K562 (cell line): ENCODE data around the gene SCRN2. TPM values are rescaled to one million over a fixed set of nuclear protein-coding genes. Genes with fewer than 3 reads are reported as not detected.

Source experiments
- AFF4 ChIP-seq: sonication (generic); formaldehyde crosslinking; IDR thresholded peaks from 2 replicates; pipeline ENCODE4 v1.8.0; 2023; ENCODE audit warnings: mild to moderate bottlenecking, missing genetic modification reagents
- ASH1L ChIP-seq: fragments of 450-650 bp; IDR thresholded peaks from 2 replicates; pipeline ENCODE4 v1.6.1; 2018; ENCODE audit warnings: borderline replicate concordance, mild to moderate bottlenecking, low read depth; ENCODE audit not compliant: partially characterized antibody
- ELK1 ChIP-seq: sonication (generic); formaldehyde crosslinking; IDR thresholded peaks from 2 replicates; pipeline ENCODE4 v1.8.1; 2022; ENCODE audit warnings: missing genetic modification reagents
- HDAC3 ChIP-seq: fragments of 450-650 bp; IDR thresholded peaks from 2 replicates; pipeline ENCODE4 v1.6.1; 2018; ENCODE audit warnings: borderline replicate concordance, mild to moderate bottlenecking, moderate library complexity; ENCODE audit not compliant: partially characterized antibody
- MGA ChIP-seq: fragments of 450-650 bp; IDR thresholded peaks from 2 replicates; pipeline ENCODE4 v1.6.1; 2016; ENCODE audit warnings: mild to moderate bottlenecking, moderate library complexity
- NFE2 ChIP-seq: IDR thresholded peaks from 2 replicates; pipeline ENCODE4 v1.6.1; 2014; ENCODE audit warnings: antibody characterized with exemption, low read depth
- SIRT6 ChIP-seq: IDR thresholded peaks from one replicate; pipeline ENCODE4 v1.6.1; 2012; ENCODE audit warnings: low read depth, mild to moderate bottlenecking, control low read depth, inconsistent platforms, low read length, moderate library complexity
- TBP ChIP-seq: optimal IDR thresholded peaks from 2 replicates; pipeline ENCODE3; 2011; ENCODE audit warnings: low read depth, low read length, improper control_type of control experiment
- ZNF197 ChIP-seq: fragments of 200-800 bp; sonication (Bioruptor generic); IDR thresholded peaks from 2 replicates; pipeline ENCODE4 v1.6.1; 2016; ENCODE audit warnings: low read depth, missing genetic modification characterization, missing compliant biosample characterization
- ZNF76 ChIP-seq: fragments of 250-450 bp; sonication (Bioruptor Pico); IDR thresholded peaks from 2 replicates; pipeline ENCODE4 v1.4.0; 2020; ENCODE audit warnings: mild to moderate bottlenecking, moderate library complexity, borderline replicate concordance
- polyA plus RNA-seq, 8 experiments: library from polyadenylated mRNA; depleted of rRNA in 4 of 8; stranded (reverse) in 5 of 8; unstranded in 3 of 8; fragments of >200 nt; fragmentation: Nextera tagmentation in 2 of 8; fragmentation: Illumina TruSeq in 1 of 8; extraction: Ambion mirVana in 2 of 8; extraction: Trizol in 1 of 8; gene quantifications; 2 replicates each; pipeline versions ENCODE4 v1.2.1 to v1.2.3, GENCODE V29; 2011 to 2014; ENCODE audit warnings: inconsistent platforms in 1 of 8, missing spikeins in 1 of 8
- total RNA-seq, 7 experiments: library from RNA; depleted of rRNA in 6 of 7; stranded (reverse); fragments of >200 nt in 6 of 7; fragmentation: Illumina TruSeq in 2 of 7; extraction: Trizol in 2 of 7; gene quantifications; 2 replicates each; pipeline versions ENCODE4 v1.2.1 to v1.2.3, GENCODE V29; 2011 to 2021; ENCODE audit warnings: low replicate concordance in 1 of 7

SCRN2 gene
- total and polyA plus RNA-seq, 9 of the 15 experiments (the other 6 are each of a cell fraction or from before 2014, with no cell fraction given), result 0.25 to 32.9 (median 13.6) TPM

- peak; percentile 32; the same call in 1 of the 2 replicates for TF ChIP-seq MGA
- TF ChIP-seq NFE2, result 0 out of 2 replicates have a peak, but pooled peaks have one; percentile 34
- no peak for TF ChIP-seq ELK1 (CRISPR knock-in tag)
- TF ChIP-seq TBP, result peak; percentile 31
- TF ChIP-seq SIRT6, result no peak
- peak; percentile 97 for TF ChIP-seq ZNF197 (CRISPR knock-in tag)
- TF ChIP-seq AFF4 (CRISPR knock-in tag), result 0 out of 2 replicates have a peak, but pooled peaks have one; percentile 44
- TF ChIP-seq ZNF76, result no peak
- TF ChIP-seq HDAC3, result peak; percentile 97
- TF ChIP-seq ASH1L, result no peak
Observed at GRCh38 chr17:47866941-47867340, 25.9 kb upstream of the SCRN2 start (continued).
